ENCODE results near the gene PDSS2.

DNA sequence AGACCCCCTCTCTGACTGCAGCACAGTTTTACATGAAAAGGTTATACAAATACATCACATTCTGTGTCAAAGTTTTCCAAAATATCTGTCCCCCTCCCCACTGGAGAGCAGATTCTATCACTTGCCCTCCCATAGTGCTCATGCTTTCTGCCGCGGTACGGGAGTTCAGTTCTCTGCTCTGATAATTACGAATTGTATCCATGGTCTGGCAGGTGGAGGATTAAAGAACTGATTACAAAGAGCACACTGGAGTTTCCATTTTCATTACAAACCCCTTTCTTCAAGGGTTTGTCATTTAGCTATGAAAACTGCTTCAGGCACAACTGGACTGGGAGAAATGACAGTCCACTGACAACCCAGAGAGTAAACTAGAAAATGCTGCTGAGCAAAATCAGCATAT is 166.0 kb downstream of the PDSS2 start:
- TF ChIP-seq, protein P1, sequence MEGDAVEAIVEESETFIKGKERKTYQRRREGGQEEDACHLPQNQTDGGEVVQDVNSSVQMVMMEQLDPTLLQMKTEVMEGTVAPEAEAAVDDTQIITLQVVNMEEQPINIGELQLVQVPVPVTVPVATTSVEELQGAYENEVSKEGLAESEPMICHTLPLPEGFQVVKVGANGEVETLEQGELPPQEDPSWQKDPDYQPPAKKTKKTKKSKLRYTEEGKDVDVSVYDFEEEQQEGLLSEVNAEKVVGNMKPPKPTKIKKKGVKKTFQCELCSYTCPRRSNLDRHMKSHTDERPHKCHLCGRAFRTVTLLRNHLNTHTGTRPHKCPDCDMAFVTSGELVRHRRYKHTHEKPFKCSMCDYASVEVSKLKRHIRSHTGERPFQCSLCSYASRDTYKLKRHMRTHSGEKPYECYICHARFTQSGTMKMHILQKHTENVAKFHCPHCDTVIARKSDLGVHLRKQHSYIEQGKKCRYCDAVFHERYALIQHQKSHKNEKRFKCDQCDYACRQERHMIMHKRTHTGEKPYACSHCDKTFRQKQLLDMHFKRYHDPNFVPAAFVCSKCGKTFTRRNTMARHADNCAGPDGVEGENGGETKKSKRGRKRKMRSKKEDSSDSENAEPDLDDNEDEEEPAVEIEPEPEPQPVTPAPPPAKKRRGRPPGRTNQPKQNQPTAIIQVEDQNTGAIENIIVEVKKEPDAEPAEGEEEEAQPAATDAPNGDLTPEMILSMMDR (IDR thresholded peaks at IDR 0.05; ENCODE audit: low read length): no peak
- no peak for TF ChIP-seq EZH2 (IDR thresholded peaks at IDR 0.05; ENCODE audit: borderline replicate concordance, low read length)

All from OCI-LY1 (cell line).